ENCODE data around the gene HCN2.

HCN2 gene

GRCh38 chr19:662962-663681 lies 73.4 kb downstream of the HCN2 start, which contains the start of gene RNF126 (continued):
- TF ChIP-seq CTCF (tag by site-specific recombination; IDR thresholded peaks at IDR 0.05) = no peak
- no peak; the same call in 1 of the 2 replicates for TF ChIP-seq ZNF600 (tag by site-specific recombination; IDR thresholded peaks at IDR 0.05)
- TF ChIP-seq ZNF302 (tag by site-specific recombination; IDR thresholded peaks at IDR 0.05; ENCODE audit: low read depth) = no peak
- peak; percentile 19; the same call in 1 of the 2 replicates for TF ChIP-seq SP7 (tag by site-specific recombination; IDR thresholded peaks at IDR 0.05)
- TF ChIP-seq, protein P1, sequence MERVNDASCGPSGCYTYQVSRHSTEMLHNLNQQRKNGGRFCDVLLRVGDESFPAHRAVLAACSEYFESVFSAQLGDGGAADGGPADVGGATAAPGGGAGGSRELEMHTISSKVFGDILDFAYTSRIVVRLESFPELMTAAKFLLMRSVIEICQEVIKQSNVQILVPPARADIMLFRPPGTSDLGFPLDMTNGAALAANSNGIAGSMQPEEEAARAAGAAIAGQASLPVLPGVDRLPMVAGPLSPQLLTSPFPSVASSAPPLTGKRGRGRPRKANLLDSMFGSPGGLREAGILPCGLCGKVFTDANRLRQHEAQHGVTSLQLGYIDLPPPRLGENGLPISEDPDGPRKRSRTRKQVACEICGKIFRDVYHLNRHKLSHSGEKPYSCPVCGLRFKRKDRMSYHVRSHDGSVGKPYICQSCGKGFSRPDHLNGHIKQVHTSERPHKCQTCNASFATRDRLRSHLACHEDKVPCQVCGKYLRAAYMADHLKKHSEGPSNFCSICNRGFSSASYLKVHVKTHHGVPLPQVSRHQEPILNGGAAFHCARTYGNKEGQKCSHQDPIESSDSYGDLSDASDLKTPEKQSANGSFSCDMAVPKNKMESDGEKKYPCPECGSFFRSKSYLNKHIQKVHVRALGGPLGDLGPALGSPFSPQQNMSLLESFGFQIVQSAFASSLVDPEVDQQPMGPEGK (tag by site-specific recombination; IDR thresholded peaks at IDR 0.05) = peak; percentile 69
- TF ChIP-seq ZNF623 (tag by site-specific recombination; IDR thresholded peaks at IDR 0.05) = no peak
- TF ChIP-seq ZFP69B (tag by site-specific recombination; IDR thresholded peaks at IDR 0.05) = no peak
- no peak for TF ChIP-seq ZNF670 (tag by site-specific recombination; IDR thresholded peaks at IDR 0.05; ENCODE audit: low read depth)
- TF ChIP-seq REPIN1 (tag by site-specific recombination; IDR thresholded peaks at IDR 0.05; ENCODE audit: low read depth) = no peak
- TF ChIP-seq, protein P2, sequence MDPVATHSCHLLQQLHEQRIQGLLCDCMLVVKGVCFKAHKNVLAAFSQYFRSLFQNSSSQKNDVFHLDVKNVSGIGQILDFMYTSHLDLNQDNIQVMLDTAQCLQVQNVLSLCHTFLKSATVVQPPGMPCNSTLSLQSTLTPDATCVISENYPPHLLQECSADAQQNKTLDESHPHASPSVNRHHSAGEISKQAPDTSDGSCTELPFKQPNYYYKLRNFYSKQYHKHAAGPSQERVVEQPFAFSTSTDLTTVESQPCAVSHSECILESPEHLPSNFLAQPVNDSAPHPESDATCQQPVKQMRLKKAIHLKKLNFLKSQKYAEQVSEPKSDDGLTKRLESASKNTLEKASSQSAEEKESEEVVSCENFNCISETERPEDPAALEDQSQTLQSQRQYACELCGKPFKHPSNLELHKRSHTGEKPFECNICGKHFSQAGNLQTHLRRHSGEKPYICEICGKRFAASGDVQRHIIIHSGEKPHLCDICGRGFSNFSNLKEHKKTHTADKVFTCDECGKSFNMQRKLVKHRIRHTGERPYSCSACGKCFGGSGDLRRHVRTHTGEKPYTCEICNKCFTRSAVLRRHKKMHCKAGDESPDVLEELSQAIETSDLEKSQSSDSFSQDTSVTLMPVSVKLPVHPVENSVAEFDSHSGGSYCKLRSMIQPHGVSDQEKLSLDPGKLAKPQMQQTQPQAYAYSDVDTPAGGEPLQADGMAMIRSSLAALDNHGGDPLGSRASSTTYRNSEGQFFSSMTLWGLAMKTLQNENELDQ (tag by site-specific recombination; IDR thresholded peaks at IDR 0.05; ENCODE audit: low read depth) = no peak
- 0 out of 2 replicates have a peak, but pooled peaks have one; percentile 37 for TF ChIP-seq ZNF2 (tag by site-specific recombination; IDR thresholded peaks at IDR 0.05)
- no peak for TF ChIP-seq MZF1 (tag by site-specific recombination; IDR thresholded peaks at IDR 0.05; ENCODE audit: borderline replicate concordance)
- no peak for TF ChIP-seq ZNF133 (tag by site-specific recombination; IDR thresholded peaks at IDR 0.05)
- no peak for TF ChIP-seq ZNF707 (tag by site-specific recombination; IDR thresholded peaks at IDR 0.05)
- TF ChIP-seq ZNF629 (tag by site-specific recombination; IDR thresholded peaks at IDR 0.05) = 0 out of 2 replicates have a peak, but pooled peaks have one; percentile 27
- no peak for TF ChIP-seq ZNF311 (tag by site-specific recombination; IDR thresholded peaks at IDR 0.05; ENCODE audit: borderline replicate concordance)
- TF ChIP-seq ZNF776 (tag by site-specific recombination; IDR thresholded peaks at IDR 0.05; ENCODE audit: borderline replicate concordance) = no peak
- no peak for TF ChIP-seq YY1 (tag by site-specific recombination; IDR thresholded peaks at IDR 0.05)
- no peak for TF ChIP-seq ZNF830 (tag by site-specific recombination; IDR thresholded peaks at IDR 0.05; ENCODE audit: low read depth)
- 0 out of 2 replicates have a peak, but pooled peaks have one; percentile 39 for TF ChIP-seq KLF16 (tag by site-specific recombination; IDR thresholded peaks at IDR 0.05)
- TF ChIP-seq ZSCAN5A (tag by site-specific recombination; IDR thresholded peaks at IDR 0.05) = no peak
- no peak for TF ChIP-seq ZNF768 (tag by site-specific recombination; IDR thresholded peaks at IDR 0.05)
- no peak for TF ChIP-seq ZNF529 (tag by site-specific recombination; IDR thresholded peaks at IDR 0.05; ENCODE audit: insufficient replicate concordance)
- TF ChIP-seq PRDM6 (tag by site-specific recombination; IDR thresholded peaks at IDR 0.05) = no peak
- peak; percentile 65 for TF ChIP-seq ZBTB8A (tag by site-specific recombination; IDR thresholded peaks at IDR 0.05)
- TF ChIP-seq TRIM28 (IDR thresholded peaks at IDR 0.05; ENCODE audit: borderline replicate concordance, low read length) = no peak
